NCI-H345 treated with DMSO at 0.1 percent for 48 hours (cell line): ENCODE measurements around the gene CERKL.

Source experiments
- DNase-seq: peaks from one replicate; lab custom pipeline; 2025; ENCODE audit not compliant: unreplicated experiment; lab: John Stamatoyannopoulos, UW

CERKL gene

GRCh38 chr2:181526014-181526413 is 130.9 kb downstream of the CERKL start:
- no peak for DNase-seq

GRCh38 chr2:181523756-181524155 is 133.1 kb downstream of the CERKL start:
- no peak for DNase-seq

GRCh38 chr2:181520253-181520652 is 136.7 kb downstream of the CERKL start:
- DNase-seq: no peak

- DNase-seq: no peak
Observed at GRCh38 chr2:181517685-181518301, 139.1 kb downstream of the CERKL start.

- DNase-seq: no peak
Observed at GRCh38 chr2:181516992-181517391, 139.9 kb downstream of the CERKL start.

- DNase-seq: no peak
Observed at GRCh38 chr2:181515719-181516118, 141.2 kb downstream of the CERKL start.

- no peak for DNase-seq
Observed at GRCh38 chr2:181500201-181500600, 156.7 kb downstream of the CERKL start.

- DNase-seq: no peak
Observed at GRCh38 chr2:181499231-181499630, 157.7 kb downstream of the CERKL start.
